ENCODE data around the gene RTN4R. TPM values are rescaled to one million over a fixed set of nuclear protein-coding genes. Genes with fewer than 3 reads are reported as not detected.
A peak's percentile ranks its signal among the peaks of the same experiment; 100 is the strongest.

RTN4R gene
- total and polyA plus RNA-seq, 9 of the 15 experiments (the other 6 are each of a cell fraction or from before 2014, with no cell fraction given) = 0.04 to 2.8 (median 1.4) TPM; not detected in 3

DNA sequence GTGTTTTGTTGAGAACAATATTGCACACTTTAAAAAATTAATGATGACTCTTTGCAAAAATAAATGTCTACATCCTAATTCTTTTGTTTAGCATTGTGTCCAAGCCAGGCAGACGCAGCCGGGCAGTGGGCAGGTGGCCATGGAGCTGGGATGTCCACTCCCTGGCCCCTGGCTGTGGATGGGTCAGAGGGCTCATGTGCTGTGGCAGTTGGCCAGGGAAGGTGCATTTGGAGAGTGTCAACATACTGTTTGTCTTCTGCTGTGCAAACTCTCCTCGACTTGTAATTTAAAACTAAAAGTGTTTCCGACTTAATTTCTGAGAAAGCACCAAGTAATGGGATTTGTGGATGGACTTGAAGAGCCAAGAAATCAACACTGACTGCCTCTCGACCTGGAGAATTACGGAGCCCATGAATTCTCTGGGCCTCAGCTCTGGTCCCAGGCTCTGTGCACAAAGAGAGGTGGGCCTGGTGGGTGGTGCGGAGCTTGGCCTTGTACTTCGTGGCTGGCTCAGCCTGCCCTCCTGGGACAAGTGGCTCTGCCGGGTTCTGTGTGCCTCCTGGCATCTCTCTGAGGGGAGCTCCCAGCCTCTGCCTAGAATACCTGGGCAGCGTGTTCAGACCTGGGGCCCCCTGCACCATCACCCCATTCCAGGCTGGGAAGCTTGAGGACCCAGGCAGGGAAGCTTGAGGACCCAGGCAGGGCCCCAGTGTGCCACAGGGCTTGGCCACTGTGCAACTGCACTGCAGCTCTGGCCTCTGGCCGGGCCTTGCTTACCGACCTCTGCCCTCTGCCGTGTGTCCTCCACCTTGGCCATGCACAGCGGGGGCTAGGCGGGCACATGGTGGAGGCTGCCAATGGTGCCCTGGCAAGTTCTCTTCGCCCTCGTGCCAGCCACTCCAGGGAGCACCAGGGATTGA, 46.4 kb downstream of the RTN4R start (continued):
- TF ChIP-seq NR3C1 (CRISPR knock-in tag; IDR thresholded peaks at IDR 0.05) (0 out of 2 replicates have a peak, but pooled peaks have one; percentile 22), ASH1L (IDR thresholded peaks at IDR 0.05; ENCODE audit: borderline replicate concordance, low read depth, partially characterized antibody) (no peak), CREB1 (IDR thresholded peaks at IDR 0.05) (peak; percentile 16; the same call in 1 of the 2 replicates), CREB1 (CRISPR knock-in tag; IDR thresholded peaks at IDR 0.05) (no peak), NR4A1 (CRISPR knock-in tag; IDR thresholded peaks at IDR 0.05) (no peak), NR4A1 (tag; IDR thresholded peaks at IDR 0.05) (no peak)
- TF ChIP-seq, protein P1, sequence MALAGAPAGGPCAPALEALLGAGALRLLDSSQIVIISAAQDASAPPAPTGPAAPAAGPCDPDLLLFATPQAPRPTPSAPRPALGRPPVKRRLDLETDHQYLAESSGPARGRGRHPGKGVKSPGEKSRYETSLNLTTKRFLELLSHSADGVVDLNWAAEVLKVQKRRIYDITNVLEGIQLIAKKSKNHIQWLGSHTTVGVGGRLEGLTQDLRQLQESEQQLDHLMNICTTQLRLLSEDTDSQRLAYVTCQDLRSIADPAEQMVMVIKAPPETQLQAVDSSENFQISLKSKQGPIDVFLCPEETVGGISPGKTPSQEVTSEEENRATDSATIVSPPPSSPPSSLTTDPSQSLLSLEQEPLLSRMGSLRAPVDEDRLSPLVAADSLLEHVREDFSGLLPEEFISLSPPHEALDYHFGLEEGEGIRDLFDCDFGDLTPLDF (CRISPR knock-in tag; IDR thresholded peaks at IDR 0.05) = 0 out of 2 replicates have a peak, but pooled peaks have one; percentile 37
- TF ChIP-seq, protein P2, sequence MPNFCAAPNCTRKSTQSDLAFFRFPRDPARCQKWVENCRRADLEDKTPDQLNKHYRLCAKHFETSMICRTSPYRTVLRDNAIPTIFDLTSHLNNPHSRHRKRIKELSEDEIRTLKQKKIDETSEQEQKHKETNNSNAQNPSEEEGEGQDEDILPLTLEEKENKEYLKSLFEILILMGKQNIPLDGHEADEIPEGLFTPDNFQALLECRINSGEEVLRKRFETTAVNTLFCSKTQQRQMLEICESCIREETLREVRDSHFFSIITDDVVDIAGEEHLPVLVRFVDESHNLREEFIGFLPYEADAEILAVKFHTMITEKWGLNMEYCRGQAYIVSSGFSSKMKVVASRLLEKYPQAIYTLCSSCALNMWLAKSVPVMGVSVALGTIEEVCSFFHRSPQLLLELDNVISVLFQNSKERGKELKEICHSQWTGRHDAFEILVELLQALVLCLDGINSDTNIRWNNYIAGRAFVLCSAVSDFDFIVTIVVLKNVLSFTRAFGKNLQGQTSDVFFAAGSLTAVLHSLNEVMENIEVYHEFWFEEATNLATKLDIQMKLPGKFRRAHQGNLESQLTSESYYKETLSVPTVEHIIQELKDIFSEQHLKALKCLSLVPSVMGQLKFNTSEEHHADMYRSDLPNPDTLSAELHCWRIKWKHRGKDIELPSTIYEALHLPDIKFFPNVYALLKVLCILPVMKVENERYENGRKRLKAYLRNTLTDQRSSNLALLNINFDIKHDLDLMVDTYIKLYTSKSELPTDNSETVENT (CRISPR knock-in tag; IDR thresholded peaks at IDR 0.05) = 0 out of 2 replicates have a peak, but pooled peaks have one; percentile 49

Data from K562 (cell line).